Transverse colon (tissue), 4 donors: ENCODE measurements around the gene RPL38.

Experiments used
- POLR2AphosphoS5 ChIP-seq, 3 donors: sonication (generic); formaldehyde crosslinking; IDR thresholded peaks; one replicate each; pipeline ENCODE4 v1.6.1; 2016; ENCODE audit warnings: antibody characterized with exemption in 3 of 3
- TF ChIP-seq, protein P1 (sequence below), 5 experiments: fragments of 200-600 bp in 3 of 5; fragments of 450-650 bp in 2 of 5; sonication (generic) in 3 of 5; IDR thresholded peaks; 1 replicate in 2 of 5; 2 replicates in 3 of 5; pipeline ENCODE4 v1.5.1; 2016 to 2017; ENCODE audit warnings: antibody characterized with exemption in 5 of 5, inconsistent platforms in 3 of 5, mild to moderate bottlenecking in 2 of 5, moderate library complexity in 1 of 5

DNA sequence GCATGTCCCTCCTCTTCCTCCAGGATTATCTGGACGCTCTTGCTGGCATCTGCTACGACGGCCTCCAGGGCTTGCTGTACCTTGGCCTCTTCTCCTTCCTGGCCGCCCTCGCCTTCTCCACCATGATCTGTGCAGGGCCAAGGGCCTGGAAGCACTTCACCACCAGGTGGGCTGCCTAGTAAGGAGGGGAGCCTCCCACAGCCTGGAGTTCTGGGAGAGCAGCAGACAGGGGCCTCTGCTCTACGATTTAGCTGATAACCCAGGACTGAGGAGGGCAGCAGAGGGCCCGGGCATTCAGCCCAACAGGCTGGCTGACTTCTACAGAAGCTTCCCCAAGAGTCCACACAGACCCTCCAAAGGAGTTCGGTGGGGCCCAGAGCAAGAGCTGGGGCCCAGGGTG is 48.7 kb downstream of the RPL38 start:
- TF ChIP-seq, protein P1, sequence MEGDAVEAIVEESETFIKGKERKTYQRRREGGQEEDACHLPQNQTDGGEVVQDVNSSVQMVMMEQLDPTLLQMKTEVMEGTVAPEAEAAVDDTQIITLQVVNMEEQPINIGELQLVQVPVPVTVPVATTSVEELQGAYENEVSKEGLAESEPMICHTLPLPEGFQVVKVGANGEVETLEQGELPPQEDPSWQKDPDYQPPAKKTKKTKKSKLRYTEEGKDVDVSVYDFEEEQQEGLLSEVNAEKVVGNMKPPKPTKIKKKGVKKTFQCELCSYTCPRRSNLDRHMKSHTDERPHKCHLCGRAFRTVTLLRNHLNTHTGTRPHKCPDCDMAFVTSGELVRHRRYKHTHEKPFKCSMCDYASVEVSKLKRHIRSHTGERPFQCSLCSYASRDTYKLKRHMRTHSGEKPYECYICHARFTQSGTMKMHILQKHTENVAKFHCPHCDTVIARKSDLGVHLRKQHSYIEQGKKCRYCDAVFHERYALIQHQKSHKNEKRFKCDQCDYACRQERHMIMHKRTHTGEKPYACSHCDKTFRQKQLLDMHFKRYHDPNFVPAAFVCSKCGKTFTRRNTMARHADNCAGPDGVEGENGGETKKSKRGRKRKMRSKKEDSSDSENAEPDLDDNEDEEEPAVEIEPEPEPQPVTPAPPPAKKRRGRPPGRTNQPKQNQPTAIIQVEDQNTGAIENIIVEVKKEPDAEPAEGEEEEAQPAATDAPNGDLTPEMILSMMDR (IDR thresholded peaks at IDR 0.05), result no peak
- TF ChIP-seq POLR2AphosphoS5 (IDR thresholded peaks at IDR 0.05), result no peak
